Right renal cortex interstitium (tissue), 3 donors: Measurements from ENCODE around the gene RPN1. TPM values are rescaled to one million over a fixed set of nuclear protein-coding genes. Genes with fewer than 3 reads are reported as not detected.

Experiments
- DNase-seq, 3 donors: peaks; one replicate each; pipeline ENCODE4 v3.0.0-alpha.2; 2013; ENCODE audit warnings: low read depth in 3 of 3, low spot score in 2 of 3
- polyA plus RNA-seq, 3 donors: library from polyadenylated mRNA; unstranded; fragments of 120-200 nt; gene quantifications; one replicate each; pipeline ENCODE4 v1.2.1, GENCODE V29; 2013; ENCODE audit not compliant: insufficient read length in 3 of 3

RPN1 gene
- polyA plus RNA-seq, 3 donors = 217 to 243 (median 232) TPM

DNA sequence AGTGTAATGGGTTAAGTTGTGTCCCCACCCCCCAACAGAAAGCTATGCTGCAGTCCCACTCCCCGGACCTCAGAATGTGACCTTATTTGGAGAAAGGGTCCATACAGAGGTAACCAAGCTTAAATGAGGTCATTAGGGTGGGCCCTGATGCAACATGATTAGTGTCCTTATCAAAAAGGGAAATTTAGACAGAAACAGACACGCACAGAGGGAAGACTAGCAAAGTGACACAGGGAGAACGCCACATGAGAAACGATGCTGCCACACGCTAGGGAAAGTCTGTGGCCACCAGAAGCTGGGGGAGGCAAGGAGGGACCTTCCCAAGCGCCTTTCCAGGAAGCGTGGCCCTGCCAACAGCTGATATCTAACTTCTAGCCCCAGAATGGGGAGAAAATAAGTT is 65.4 kb downstream of the RPN1 start:
- DNase-seq = no peak

DNA sequence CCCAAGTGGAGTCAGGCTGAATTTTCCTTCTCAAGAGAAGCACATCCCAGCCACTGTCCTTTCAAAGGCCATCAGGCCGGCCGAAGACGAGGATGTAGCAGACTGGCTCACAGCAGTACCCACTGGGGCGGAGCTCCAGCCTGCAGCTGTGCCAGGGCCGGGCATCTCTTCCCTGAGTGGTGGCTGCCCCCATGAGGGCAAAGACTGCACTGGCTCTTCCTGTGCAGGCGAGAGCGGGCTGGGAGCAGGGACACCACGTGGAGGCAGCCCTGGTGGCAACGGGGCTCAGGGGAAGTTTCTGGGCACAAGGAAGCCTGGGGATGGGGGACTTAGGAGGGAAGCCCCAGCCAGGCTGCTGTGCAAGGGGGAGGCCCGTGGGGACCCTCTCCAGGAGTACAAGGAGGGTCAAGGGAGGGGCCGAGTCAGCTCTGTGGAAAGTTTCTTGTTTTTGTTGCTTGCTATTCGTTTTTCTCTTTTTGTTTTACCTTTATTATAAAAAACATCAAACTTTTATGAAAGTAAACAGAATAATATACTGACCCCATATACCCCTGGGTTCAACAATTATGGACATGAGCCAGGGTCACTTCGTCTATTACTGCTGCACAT is 66.1 kb downstream of the RPN1 start:
- DNase-seq = peak; percentile 32 to 65 (median 41)

DNA sequence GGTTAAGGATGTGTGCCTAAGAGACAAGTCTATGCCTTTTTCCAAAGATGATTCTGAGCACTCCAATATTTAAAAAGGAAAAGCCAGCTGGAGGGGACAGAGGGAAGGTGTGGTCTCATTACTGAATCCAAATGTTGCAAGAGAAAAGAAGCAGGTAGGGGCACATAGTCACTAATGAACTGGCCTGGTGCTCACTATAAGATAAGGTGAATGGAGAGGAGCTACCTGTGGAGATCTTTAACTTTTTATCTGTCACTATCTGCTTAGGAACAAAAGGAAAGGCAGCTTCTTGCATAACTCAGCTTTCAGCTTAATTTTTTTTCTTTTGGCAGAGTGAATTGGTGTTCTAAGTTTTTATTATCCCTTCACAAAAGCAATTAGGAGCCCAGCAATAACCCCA is 69.1 kb downstream of the RPN1 start:
- no peak for DNase-seq

DNA sequence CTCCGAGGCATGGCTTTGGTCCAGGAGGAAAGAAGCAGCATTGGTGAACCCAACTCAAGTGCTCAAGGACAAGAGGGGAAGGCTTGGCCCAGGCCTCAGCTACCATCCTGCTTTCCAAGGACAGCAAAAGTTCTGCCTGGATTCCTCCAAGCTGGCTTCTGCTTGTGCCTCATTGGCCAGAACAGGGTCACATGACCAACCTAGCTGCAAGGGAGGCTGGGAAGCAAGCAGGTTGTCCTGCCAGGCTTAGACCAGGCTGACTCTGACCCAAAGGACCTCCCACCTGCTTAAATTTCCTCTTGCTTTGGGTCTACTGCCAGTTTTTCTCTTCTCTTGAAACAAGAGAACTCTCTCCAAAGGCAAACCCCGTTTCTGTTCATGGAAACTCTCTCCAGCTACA is 70.7 kb downstream of the RPN1 start:
- no peak for DNase-seq

DNA sequence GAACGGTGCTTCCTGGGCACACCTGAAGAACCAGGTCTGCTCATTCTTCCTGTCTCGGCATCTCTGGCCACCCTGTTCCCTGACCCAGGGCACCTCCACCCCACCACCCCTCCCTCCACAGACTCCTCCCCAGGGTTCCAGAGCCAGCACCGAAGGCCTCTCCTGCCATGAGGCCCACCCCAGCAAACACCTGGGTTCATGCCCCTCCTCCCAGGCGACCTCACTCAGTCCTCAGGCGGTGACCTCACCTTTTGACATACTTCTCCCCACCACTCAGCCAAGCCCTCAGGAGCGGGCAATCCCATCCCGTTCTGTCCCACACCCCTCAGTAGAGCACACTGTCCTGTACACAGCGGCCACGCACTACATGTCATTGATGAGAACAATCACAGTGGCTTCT is 72.3 kb downstream of the RPN1 start:
- DNase-seq = no peak

DNA sequence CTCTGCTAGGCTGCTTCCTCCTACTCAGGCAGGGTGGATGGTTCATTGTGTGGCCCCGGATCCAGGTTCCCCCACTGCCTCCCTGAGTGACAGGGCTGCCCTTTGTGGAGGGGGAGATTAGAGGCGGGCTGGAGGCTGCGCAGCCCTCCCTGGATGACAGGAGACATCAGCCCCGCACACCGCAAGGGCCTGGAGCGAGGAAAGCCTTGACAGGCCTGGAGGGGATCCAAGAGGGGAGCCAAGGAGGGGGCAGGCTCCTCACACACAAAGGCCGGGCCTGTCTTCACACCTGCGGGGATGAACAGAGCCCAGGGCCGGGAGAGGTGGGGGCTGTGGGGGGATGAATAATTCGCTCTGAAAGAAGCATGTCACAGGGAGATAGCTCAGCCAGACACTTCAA is 72.9 kb downstream of the RPN1 start:
- no peak for DNase-seq

DNA sequence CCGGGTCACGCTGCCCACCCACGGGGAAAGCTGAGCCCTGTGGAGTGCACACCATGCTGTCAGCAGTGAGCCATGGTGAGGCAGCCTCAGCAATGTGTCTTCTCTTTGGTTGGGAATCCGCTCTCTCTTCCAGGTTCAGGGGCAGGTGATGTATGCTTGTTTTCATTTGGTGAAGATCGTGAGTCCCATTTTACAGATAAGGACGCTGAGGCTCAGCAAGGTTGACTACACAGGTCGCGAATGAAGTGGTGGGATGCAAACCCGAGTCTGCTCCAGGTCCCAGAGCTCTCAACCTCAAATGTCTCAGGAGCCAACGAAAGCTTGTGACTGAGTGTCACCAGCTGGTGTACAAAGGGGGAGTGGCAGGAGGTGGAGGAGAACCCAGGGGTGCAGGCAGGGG is 74.3 kb downstream of the RPN1 start:
- no peak for DNase-seq

DNA sequence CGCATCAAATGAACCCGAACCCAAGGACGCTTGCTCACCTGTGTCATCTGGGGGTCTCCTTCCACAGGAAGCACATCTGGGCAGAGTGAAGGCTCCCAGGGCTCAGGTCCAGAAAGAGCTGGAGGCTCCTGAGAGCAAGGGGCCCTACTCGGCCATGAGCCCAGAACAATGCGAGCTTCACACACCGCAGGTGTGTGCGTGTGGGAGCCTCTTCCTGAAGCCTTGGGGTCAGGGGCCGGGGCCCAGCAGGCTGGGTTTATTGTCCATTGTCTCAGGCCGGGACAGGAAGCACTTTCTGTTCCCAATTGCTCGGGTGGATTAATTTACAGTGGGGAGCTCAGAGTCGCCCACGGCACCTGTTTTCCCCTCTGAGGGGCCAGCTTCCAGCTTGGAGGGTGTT is 74.8 kb downstream of the RPN1 start:
- DNase-seq = no peak

DNA sequence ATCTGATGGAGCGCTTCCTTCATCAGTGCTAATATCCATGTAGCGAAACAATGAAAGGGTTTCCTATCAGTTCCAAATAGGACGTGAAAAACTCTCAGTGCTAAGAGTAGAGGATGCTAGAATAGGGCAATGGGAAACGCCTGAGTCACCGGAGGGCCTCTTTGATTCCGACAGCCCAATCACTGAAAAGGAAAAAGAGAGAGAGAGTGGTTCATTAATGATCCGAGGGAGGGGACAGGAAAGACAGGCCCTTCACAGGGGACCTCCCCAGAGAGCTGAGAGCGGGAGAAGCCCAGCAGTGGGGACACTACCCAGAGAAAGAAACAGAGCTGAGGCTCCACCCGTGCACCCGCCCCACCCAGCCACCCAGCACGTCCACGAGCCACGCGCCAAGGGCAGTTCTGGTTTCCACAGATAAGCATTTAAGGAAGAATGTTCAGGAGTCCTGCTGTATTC is 76.9 kb downstream of the RPN1 start:
- no peak for DNase-seq

DNA sequence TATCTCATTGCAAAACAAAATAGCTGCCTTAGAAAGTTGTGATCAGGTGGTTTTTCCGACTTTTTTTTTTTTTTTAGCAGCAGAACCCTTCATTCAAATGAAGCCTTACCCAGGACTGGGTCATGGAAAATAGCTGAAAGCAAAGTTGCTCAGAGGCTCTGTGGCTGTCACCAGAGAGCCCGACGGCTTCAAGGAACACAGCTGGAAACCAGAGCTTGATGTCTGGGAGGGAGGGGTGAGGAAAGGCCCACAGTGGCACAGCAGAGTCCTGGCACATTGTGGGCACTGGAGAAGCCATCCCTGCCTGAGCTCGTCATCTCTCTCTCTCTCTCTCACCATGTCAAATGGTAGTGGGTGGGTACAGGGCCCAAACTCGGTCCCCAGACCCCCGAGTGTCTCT is 77.5 kb downstream of the RPN1 start:
- DNase-seq = no peak

DNA sequence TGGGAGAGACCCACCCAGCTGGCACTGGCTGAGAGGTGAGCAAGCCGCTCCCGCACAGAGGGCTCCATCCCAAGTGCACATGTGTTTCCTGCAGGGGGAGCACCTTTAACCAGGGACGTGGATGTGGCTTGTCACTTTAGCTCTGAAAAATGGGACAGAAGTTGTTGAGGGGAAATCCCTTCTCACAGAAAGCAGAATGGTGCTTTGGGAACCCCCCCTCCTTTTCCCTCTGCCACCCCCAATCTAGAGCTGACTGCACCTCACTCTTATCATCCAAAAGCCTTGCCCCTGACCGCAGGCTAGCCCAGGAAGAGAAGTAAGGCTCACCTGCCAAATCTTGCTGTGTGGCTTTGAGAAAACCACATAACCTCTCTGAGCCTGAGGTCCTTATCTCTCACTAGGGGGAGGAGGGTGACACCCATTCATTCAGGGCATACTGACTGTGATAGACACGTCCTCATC is 77.9 kb downstream of the RPN1 start:
- DNase-seq = no peak

DNA sequence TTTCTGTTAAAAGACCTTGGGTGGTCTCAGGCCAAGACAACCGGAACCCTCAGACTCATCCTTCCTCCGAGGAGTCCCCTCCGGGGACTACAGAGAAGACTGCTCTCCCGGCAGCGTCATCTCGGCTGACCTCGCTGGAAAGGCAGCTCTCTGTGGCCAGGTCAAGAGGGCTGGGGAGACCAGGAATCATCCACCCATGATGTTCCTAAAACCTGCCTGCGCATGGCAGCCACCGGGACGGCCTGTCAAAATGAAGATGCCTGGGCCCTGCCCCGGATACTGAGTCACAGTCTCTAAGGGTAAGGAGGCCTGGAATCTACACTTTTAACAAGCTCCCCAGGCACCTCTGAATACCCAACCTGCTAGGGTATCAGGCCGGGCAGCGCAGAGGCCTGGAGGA is 78.6 kb downstream of the RPN1 start:
- no peak for DNase-seq

Other genes with a start within 250 kb of the RPN1 start
- not detected for gene DNAJB8, start 183.9 kb downstream of the RPN1 start, polyA plus RNA-seq
- gene GATA2, start 157.6 kb downstream of the RPN1 start, polyA plus RNA-seq = 10 to 100 TPM; 28.4 to 38.9 (median 36.4) TPM
- gene RAB7A, start 75.4 kb upstream of the RPN1 start, polyA plus RNA-seq = 100 to 1,000 TPM; 291 to 332 (median 299) TPM
- gene ACAD9, start 228.8 kb upstream of the RPN1 start, polyA plus RNA-seq = 10 to 100 TPM; 28.4 to 35.7 (median 34.5) TPM